ENCODE data around the gene CNOT2. TPM values are rescaled to one million over a fixed set of nuclear protein-coding genes. Genes with fewer than 3 reads are reported as not detected.

CNOT2 gene
- total RNA-seq, 2 donors from 2014 or later: 76.8 to 87.3 TPM

- Histone ChIP-seq H3K4me3 (no peak overlapping the region), H3K36me3 (replicated peaks in 1 of 2; ENCODE audit: insufficient read depth in 1 of 2, low read depth in 2 of 2) (no peaks in the 10 kb centered on the region), H3K27me3 (no peaks in the 10 kb centered on the region), H3K27ac (no peak overlapping the region), H3K4me1 (peaks cover 24% of the 10 kb centered on the region), H3K9me3 (no peaks in the 10 kb centered on the region)
- TF ChIP-seq POLR2A (IDR thresholded peaks at IDR 0.05) (no peak), CTCF (IDR thresholded peaks at IDR 0.05) (no peak)
- 38 to 52% methylated on average over 3 of the region's 3 CpGs for WGBS, 2 donors
- intact Hi-C loops (cut with DNase I): no loop called here
- DNase-seq (no peak), ATAC-seq (no peak)
Measured at GRCh38 chr12:70255311-70255710, 12.1 kb downstream of the CNOT2 start.

DNA sequence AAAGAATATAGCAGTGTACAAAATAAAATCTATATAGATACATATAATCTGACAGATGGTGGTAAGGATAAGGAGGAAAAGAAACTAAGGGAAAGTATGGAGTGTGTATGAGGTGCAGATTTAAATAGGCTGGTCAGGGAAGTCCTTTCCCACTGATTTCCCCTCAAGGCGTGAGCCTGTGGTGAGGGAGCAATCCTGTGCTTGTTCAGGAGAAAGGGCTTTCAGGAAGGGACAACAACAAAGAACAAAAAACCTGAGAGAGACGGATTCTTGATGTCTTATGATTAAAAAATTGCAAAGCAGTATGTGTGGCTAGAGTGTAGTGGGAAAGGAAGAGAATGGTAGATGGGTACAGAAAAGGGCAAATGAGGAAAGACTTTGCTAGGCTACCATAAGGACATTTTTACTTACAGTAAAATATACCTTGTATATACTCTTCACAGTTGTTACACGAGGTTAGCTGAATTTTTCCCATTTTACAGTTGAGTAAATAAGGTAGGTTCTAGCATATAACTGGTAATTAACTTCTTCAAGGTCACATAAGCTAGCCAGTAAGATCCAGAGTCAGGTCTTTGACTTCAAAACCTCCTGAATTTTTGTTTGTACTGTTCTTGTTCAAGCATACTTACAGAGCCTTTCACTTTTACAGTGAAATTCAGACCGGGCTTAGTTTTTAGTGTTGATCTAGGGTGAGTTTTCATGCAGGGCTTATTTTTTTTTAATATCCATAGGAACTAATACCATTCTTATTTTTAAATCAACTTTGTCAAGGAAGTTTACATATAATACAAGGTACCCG, 15.6 kb downstream of the CNOT2 start:
- Histone ChIP-seq H3K27ac (no peak overlapping the region), H3K9me3 (no peaks in the 10 kb centered on the region), H3K36me3 (replicated peaks in 1 of 2; ENCODE audit: insufficient read depth in 1 of 2, low read depth in 2 of 2) (no peaks in the 10 kb centered on the region), H3K4me3 (no peak overlapping the region), H3K27me3 (no peaks in the 10 kb centered on the region), H3K4me1 (peaks cover 17% of the 10 kb centered on the region)
- intact Hi-C loops (cut with DNase I): no loop called here
- DNase-seq: no peak
- no peak for ATAC-seq
- no peak for TF ChIP-seq CTCF (IDR thresholded peaks at IDR 0.05)
- no peak for TF ChIP-seq POLR2A (IDR thresholded peaks at IDR 0.05)
- 70 to 73% methylated on average over 5 of the region's 5 CpGs for WGBS, 2 donors

DNA sequence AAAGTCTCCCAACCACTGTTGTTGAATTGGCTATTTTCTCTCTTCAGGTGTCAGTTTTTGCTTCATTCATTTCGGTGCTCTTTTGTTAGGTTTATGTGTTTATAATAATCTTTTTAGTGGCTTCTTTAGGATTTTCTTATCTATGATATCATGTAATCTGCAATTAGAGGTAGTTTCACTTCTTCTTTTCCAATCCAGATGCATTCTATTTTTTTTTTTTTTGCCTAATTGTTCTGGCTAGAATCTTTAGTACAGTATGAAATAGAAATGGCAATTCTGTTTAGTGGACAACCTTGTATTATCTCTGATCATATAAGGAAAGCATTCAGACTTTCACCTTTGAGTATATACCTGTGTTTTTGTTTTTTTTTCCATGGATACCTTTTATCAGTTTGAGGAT, 17.4 kb downstream of the CNOT2 start:
- no peaks in the 10 kb centered on the region for H3K36me3 ChIP-seq (replicated peaks in 1 of 2; ENCODE audit: insufficient read depth in 1 of 2, low read depth in 2 of 2)
- no peaks in the 10 kb centered on the region for H3K9me3 ChIP-seq
- 79 to 95% methylated on average over 1 of the region's 1 CpG for WGBS, 2 donors
- ATAC-seq (no peak), DNase-seq (no peak)
- intact Hi-C loops (cut with DNase I): no loop called here
- H3K4me1 ChIP-seq: peaks cover 8% of the 10 kb centered on the region
- H3K27me3 ChIP-seq: no peaks in the 10 kb centered on the region
- no peak overlapping the region for H3K4me3 ChIP-seq
- H3K27ac ChIP-seq: no peak overlapping the region
- TF ChIP-seq POLR2A (IDR thresholded peaks at IDR 0.05): no peak
- no peak for TF ChIP-seq CTCF (IDR thresholded peaks at IDR 0.05)

GRCh38 chr12:70264067-70264867, 21.0 kb downstream of the CNOT2 start:
- peaks cover 13% of the 10 kb centered on the region for H3K4me1 ChIP-seq
- intact Hi-C loops (cut with DNase I): no loop called here
- 88 to 94% methylated on average over 6 of the region's 6 CpGs for WGBS, 2 donors

More at GRCh38 chr12:70264067-70264867, 21.0 kb downstream of the CNOT2 start:
- TF ChIP-seq POLR2A (IDR thresholded peaks at IDR 0.05) (no peak), CTCF (IDR thresholded peaks at IDR 0.05) (no peak)
- no peaks in the 10 kb centered on the region for H3K9me3 ChIP-seq
- no peak overlapping the region for H3K27ac ChIP-seq
- no peaks in the 10 kb centered on the region for H3K27me3 ChIP-seq
- H3K36me3 ChIP-seq (replicated peaks in 1 of 2; ENCODE audit: insufficient read depth in 1 of 2, low read depth in 2 of 2): no peaks in the 10 kb centered on the region
- no peak for ATAC-seq
- no peak overlapping the region for H3K4me3 ChIP-seq
- DNase-seq: no peak
